GM13977 (cell line): ENCODE data around the gene CYB5R3.
"Not testable (repeated sequence)": the region's sequence is repeated elsewhere in the genome, so short reads cannot be mapped to it uniquely, and the experiment has no call there.

ENCODE experiments used
- DNase-seq: peaks from one replicate; pipeline ENCODE4 v3.0.0; 2012; ENCODE audit warnings: low spot score
- in situ Hi-C: fragments of 300-500 bp; cut with MboI; formaldehyde crosslinking; loops from one replicate; pipeline ENCODE4 v1.12.0; 2022; ENCODE audit warnings: low sequenced_read_pairs, low pct_unique_long_range_greater_than_20kb, mixed read lengths, inconsistent platforms; ENCODE audit not compliant: unreplicated experiment
- TF ChIP-seq, protein P1 (sequence below): IDR thresholded peaks from 2 replicates; pipeline ENCODE4 v1.5.1; 2012; ENCODE audit warnings: mild to moderate bottlenecking, control low read depth; ENCODE audit not compliant: insufficient read depth; ENCODE audit errors: extremely low read depth, missing control alignments

Gene CYB5R3

DNA sequence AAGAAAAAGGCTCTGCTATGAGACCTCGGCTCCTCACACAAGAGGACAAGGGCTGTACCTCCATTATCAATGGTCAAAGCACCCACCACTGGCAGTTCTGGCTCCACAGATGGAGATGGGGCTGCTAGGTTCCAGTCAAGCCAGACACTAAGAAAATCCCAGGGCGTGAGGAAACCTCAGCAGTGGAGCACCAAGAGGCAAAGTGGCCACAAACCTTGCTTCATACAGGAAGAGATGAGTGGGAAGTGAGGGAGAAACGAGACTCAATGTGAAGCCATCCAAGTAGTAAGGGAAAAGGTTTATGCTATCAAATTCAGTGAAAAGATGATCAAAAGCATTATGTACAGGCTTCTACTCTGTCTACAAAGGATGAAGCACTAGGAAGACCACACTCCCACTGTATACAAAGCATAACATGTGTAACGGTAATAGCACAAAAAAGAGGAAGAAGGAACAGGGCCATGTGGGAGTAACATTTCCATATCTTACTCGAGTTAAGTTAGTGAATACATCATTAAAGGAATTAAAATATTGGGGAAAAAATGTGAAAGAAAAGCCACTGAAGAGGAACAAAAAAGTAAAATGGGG is 61.5 kb downstream of the CYB5R3 start:
- TF ChIP-seq, protein P1, sequence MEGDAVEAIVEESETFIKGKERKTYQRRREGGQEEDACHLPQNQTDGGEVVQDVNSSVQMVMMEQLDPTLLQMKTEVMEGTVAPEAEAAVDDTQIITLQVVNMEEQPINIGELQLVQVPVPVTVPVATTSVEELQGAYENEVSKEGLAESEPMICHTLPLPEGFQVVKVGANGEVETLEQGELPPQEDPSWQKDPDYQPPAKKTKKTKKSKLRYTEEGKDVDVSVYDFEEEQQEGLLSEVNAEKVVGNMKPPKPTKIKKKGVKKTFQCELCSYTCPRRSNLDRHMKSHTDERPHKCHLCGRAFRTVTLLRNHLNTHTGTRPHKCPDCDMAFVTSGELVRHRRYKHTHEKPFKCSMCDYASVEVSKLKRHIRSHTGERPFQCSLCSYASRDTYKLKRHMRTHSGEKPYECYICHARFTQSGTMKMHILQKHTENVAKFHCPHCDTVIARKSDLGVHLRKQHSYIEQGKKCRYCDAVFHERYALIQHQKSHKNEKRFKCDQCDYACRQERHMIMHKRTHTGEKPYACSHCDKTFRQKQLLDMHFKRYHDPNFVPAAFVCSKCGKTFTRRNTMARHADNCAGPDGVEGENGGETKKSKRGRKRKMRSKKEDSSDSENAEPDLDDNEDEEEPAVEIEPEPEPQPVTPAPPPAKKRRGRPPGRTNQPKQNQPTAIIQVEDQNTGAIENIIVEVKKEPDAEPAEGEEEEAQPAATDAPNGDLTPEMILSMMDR: no peak
- in situ Hi-C loops: no loop called here

DNA sequence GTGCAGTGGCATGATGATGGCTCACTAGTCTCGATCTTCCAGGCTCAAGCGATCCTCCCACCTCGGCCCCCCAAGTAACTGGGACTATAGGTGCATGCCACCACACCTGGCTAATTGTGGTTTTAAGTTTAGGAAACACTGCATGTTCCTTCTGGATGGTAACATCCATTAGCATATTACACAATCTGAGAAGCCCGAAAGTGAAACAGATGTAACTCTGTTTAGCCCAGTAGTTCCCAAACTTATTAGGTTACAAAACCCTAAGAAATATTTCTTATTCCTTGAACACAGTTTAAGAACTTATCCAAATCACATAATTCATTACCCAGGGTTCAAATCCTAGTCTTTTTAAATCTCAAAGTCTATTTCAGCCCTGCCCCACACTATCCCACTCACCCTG is 62.8 kb downstream of the CYB5R3 start:
- no peak for DNase-seq
- TF ChIP-seq, protein P1: no peak
- in situ Hi-C loops: no loop called here

More for the DNA sequence above, 61.5 kb downstream of the CYB5R3 start:
- no peak for DNase-seq

DNA sequence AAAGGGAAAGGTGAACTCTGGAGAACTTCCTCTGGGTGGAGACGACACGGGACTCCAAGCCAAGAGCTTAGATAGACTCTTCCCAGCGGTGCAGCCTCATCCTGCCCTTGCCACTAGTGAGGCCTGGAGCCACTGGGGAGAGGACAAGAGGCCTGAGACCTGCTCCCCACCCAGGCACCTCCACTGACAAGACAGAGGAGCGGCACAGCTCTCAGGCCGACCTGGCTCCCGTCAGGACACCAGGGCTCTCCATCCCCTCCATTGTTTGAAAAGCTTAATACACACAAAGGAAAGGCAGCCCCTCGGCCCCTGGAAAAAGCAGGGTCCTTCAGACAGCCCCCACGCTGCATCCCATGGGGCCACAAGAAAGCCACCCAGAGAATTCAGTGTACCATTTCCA is 64.1 kb downstream of the CYB5R3 start:
- TF ChIP-seq, protein P1: no peak
- in situ Hi-C loops: no loop called here
- DNase-seq: no peak

DNA sequence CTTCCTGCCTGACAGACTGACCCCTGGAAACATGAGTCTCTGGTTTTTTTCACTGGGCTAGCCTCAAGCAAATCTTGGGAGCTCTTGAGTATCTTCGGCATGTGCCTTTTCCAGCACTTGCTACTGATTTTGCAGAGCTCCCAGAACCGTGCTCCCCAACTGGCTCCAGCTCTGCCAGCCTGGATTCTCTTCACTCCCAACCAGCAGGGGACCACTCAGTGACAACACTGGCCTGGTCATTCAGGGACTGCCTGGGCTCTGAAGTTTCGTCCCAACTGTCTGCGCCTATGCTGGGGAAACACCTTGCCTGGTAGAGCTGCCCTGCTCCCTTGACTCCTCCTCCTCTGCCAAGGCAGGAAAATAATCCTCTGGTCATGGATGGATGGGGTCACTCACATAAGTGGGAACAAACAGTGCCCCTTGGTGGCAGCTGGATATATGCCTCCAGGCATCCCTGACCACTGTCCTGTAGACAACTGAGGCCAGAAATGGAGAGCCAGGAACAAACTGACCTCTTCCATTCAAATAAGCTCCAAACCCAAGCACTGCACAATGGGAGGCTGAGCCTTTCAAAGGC is 64.7 kb downstream of the CYB5R3 start:
- in situ Hi-C loops: no loop called here
- no peak for DNase-seq
- TF ChIP-seq, protein P1: no peak

DNA sequence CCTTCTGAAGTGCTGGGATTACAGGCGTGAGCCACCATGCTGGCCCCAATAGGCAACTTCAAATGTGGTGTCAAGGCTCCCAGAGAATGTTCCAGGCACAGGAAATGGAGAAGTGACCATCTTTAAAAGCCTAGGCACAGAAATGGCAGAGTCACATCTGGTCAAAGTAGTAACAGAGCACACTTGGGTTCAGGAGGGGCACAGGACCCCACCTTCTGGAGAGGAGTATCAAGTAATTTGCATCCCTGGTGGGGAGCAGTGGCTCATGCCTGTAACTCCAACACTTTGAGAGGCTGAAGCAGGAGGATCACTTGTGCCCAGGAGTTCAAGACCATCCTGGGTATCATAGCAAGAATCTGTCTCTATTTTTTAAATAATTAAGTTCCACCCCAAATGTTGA is 66.2 kb downstream of the CYB5R3 start:
- in situ Hi-C loops: no loop called here
- no peak for DNase-seq
- TF ChIP-seq, protein P1: no peak

DNA sequence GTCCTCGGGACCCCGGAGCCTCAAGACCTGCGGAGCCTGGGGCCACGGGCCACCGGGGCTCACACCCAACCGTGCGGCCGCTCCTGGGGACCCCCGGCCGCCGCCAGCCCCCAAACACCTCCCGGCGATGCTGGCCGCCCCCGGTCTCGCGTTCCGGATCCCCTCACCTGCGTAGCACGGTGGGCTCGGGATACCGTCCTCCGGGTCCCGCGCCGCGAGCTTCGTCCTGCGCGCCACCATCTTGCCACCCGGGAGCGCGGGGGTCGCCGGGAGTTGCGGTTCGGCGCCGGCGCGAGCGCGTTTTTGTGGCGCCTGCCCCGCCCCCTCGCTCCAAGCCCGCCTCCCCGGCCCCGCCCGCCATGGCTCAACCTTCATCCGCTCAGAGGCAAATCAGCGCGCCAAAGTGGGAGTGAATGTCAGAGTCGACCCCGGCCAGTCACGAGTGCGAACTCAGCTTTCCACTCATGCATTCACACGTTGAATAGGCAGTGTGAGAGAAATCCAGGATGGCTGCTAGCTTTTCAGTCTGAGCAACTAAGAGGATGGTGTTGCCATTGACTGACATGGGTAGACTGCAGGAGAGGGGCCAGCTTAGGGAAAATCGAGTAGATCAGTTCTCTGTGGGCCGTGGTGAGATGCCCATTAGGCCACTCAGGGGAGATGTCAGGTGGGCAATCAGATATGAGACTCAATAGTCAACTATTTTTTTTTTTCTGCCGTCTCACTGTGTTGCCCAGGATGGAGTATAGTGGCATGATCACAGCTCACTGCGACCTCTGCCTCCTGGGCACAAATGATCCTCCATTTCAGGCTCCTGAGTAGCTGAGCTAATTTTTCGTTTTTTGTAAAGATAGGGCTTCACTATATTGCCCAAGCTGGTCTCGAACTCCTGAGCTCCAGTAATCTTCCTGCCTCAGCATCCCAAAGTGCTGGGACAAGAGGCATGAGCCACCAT is 67.2 kb downstream of the CYB5R3 start:
- peak; percentile 90 for DNase-seq
- in situ Hi-C loops: no loop called here
- TF ChIP-seq, protein P1: no peak

DNA sequence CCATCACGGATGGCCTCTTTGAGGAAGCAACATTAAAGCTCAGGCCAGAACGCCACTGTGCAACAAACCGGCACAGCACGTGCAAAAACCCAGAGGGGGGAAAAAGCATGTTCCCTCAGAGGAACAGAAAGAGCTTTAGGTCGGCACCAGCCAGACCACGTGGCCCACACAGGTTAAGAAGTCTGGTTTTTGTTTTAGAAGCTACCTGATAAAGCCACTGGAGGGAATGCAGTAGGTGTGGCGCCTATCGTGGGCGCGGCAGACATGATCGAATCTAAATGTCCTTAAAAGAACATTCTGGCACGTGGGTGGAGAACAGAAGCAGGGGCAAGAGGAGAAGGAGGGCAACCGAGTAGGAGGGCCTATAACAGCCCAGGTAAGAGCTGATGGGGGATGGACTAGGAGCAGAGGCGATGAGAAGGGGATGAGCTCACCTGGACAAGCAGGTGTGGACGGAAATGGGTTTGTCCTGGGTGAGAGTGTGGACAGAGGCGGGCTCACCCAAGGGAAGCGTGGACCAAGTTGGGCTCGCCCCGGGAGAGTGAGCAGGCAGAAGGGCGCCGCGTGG is 67.9 kb downstream of the CYB5R3 start:
- DNase-seq, in situ Hi-C loops: not testable (repeated sequence)

DNA sequence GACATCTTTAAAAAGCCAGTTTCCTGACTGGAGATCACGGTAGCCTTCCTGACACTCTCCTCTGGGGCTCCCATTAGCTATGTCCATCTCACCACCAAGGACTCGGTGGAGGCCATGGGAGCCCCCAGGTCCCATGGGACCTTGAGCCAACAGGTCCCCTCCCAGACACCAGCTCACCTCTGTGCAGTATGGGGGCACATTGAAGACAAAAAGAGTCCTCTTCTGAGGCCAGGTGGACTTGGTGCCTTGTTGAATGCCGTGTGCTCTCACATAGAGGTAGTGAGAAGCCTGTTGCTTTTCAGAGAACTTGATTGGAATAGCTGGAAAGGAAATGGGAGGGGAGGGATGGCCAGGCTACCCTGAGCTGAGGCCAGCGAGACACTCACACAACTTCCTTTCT is 69.2 kb downstream of the CYB5R3 start:
- in situ Hi-C loops, DNase-seq: not testable (repeated sequence)
